Activated CD4-positive, alpha-beta T cell treated with anti-CD3 and anti-CD28 coated beads, Interleukin-2, amount 50 U/mL, for 48 hours (primary cell): ENCODE data around the gene CELSR1.
A peak's percentile ranks its signal among the peaks of the same experiment; 100 is the strongest.

Experiments
- DNase-seq, 2 experiments: peaks; one replicate each; pipeline ENCODE4 v3.0.0-alpha.2; 2020

The CELSR1 gene

GRCh38 chr22:46537225-46537945 lies at the start of gene CELSR1:
TSS of gene CELSR1 (minus strand) at chr22:46537620. CDS start at chr22:46537170, 450 bp downstream.
- peak; percentile 23 to 33 for DNase-seq

GRCh38 chr22:46587061-46587460 lies 49.6 kb upstream of the CELSR1 start:
- DNase-seq = peak in 1 of 2 experiments; percentile 13

GRCh38 chr22:46586531-46587011 lies 49.2 kb upstream of the CELSR1 start:
- DNase-seq = no peak

- no peak for DNase-seq
Measured at GRCh38 chr22:46586123-46586519, 48.7 kb upstream of the CELSR1 start.

- no peak for DNase-seq
Measured at GRCh38 chr22:46585340-46586122, 48.1 kb upstream of the CELSR1 start.

GRCh38 chr22:46584081-46584921 lies 46.9 kb upstream of the CELSR1 start:
- no peak for DNase-seq

- DNase-seq = no peak
Measured at GRCh38 chr22:46583571-46583970, 46.2 kb upstream of the CELSR1 start.

- DNase-seq = no peak
Measured at GRCh38 chr22:46582281-46582933, 45.0 kb upstream of the CELSR1 start.

- no peak for DNase-seq
Measured at GRCh38 chr22:46581538-46582244, 44.3 kb upstream of the CELSR1 start.

GRCh38 chr22:46580940-46581537 lies 43.6 kb upstream of the CELSR1 start:
- DNase-seq = no peak

GRCh38 chr22:46579751-46580449 lies 42.5 kb upstream of the CELSR1 start:
- DNase-seq = no peak

- DNase-seq = no peak
Measured at GRCh38 chr22:46578824-46579561, 41.6 kb upstream of the CELSR1 start.

- DNase-seq = no peak
Measured at GRCh38 chr22:46578251-46578823, 40.9 kb upstream of the CELSR1 start.

- peak in 1 of 2 experiments; percentile 23 for DNase-seq
Measured at GRCh38 chr22:46577368-46578249, 40.2 kb upstream of the CELSR1 start.

GRCh38 chr22:46576556-46577367 lies 39.3 kb upstream of the CELSR1 start:
- peak; percentile 57 for DNase-seq

- no peak for DNase-seq
Measured at GRCh38 chr22:46575911-46576555, 38.6 kb upstream of the CELSR1 start.
